HG02973 (cell line): ENCODE data around the gene GPR42.
"Not testable (repeated sequence)": the region's sequence is repeated elsewhere in the genome, so short reads cannot be mapped to it uniquely, and the experiment has no call there.

Experiments
- ATAC-seq: cut with Tn5 transposase; IDR thresholded peaks from one replicate; pipeline ENCODE4 v1.9.1; 2021; ENCODE audit warnings: moderate library complexity; ENCODE audit not compliant: unreplicated experiment

GPR42 gene

GRCh38 chr19:35346193-35347052 lies 24.4 kb upstream of the GPR42 start:
- peak; percentile 21 for ATAC-seq

GRCh38 chr19:35347171-35347929 lies 23.5 kb upstream of the GPR42 start, which contains the start of gene FFAR1:
Gene FFAR1, plus strand, starts transcription at chr19:35347902. Its CDS starts 3,650 bp downstream, at chr19:35351552.
- ATAC-seq, result peak; percentile 57

- no peak for ATAC-seq
These were observed 23.0 kb upstream of the GPR42 start for GRCh38 chr19:35347930-35348298.

DNA sequence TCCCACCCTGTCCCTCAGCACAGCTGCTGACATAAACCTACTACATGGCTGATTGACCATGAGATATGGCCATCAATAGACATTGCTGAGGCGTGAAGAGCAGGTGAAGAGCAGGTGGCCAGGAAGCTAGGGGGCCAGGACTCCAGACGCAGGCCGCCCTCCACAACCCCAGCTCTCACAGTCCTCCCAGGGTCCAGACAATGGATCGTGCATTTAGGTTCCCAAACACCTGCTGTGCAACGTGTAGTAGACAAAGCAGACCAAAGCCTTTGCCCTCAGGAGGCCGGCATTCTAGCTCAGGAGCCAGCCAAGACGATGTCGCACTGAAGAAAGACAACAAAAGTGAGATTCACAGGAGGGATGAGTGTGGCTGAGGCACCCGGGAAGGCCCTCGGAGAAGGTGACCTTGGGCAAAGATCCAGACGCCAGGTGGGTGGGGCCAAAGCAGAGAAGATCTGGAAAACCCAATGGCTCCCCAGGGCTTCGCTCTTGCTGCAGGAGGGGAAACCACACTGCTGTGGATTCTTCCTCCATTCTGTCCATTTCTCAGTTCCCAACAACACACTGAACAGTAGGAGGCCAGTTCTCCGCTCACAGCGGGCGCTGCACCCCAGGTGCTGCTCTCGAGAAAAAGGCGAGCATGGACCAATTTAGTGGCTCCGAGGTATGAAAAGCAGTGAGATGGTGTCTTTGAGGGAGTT lies 21.8 kb upstream of the GPR42 start:
- no peak for ATAC-seq

DNA sequence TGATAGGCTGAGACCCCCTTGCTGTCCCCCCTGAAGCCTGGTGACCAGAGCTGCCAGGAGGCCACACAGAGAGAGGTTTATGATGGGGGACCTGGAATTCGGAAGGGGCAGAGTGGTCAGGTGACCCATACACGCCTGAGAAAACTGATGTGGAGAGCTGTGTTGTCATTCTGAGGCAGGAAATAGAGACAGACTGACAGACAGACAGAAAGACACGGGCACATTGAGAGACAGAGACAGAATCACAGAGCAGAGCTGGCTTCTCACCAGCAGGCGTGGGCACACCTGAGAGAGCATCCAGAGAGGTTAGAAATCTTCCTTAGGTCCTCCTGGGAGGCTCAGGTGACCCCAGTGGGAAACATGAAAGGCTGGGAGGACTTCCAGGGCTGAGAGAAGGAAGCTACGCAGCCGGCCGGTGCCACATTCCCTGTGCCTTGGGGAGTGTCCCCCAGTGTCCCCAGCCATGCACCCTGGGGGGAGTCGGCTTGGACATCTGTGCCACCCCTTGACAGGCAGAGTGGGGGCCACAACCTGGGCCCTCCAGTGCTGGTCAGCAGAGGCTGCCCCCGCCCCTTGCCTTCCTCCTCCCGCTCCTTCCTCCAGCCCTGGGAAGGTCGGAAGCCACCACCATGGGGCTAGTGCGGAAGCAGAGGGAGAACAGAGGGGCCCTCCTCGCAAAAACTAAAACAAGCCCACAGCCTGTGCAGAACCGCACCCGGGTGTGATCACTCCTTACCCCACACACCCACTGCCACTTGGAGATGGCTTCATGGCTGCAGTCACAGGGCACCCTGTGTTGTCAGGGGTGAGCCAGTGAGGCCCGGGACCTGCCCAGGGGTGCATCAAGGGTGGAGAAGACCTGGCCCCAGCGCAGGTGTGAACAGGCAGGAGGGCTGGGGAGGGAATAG lies 21.0 kb upstream of the GPR42 start:
- ATAC-seq, result no peak

DNA sequence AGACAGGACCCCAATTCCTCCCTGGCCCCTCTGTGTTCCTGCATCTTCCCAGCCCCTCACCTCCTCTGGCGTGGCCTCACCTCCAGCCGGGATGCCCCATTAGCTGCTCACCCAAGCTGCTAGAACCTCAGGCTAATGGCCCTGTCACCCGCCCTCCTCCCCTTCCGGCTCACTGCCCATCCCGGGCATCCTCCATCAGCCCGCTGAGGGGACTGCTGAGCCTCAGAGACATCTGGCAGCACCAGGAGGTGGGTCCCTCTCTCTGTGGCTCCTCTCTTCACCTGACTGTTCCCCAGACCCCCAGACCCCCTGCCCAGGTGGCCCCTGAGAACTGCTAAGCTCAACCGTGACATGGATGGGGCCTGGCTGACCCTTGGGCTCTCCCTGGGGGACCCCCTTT lies 20.3 kb upstream of the GPR42 start:
- ATAC-seq, result no peak

- ATAC-seq, result no peak
These were observed 19.3 kb upstream of the GPR42 start for GRCh38 chr19:35351411-35352176.

- no peak for ATAC-seq
These were observed 18.8 kb upstream of the GPR42 start for GRCh38 chr19:35352177-35352447.

- ATAC-seq, result no peak
These were observed 18.2 kb upstream of the GPR42 start for GRCh38 chr19:35352448-35353304.

DNA sequence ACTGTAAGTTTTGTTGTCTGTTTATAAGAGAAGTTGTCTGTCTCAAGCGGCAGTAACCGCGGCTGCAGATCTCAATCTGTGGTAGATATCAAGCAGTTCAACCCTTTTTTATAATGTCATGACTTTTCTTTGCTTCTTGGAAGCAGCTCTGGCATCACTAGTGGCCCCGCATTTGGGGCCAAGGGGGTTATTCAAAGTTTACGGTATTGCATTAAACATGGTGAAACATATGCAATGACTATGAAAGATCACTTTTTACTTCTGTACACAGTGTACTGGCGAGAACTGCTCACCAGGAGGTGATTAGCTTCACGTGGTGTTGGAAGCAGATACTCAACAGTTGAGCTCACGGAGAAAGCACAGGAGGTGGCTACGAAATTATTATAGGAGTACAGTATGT lies 17.2 kb upstream of the GPR42 start:
- ATAC-seq, result no peak

GRCh38 chr19:35354898-35355297 lies 16.0 kb upstream of the GPR42 start:
- ATAC-seq, result no peak

GRCh38 chr19:35355791-35356460 lies 14.9 kb upstream of the GPR42 start:
- no peak for ATAC-seq

GRCh38 chr19:35357867-35358573 lies 12.8 kb upstream of the GPR42 start, which contains the start of gene FFAR3:
Gene FFAR3, plus strand, starts transcription at chr19:35358460. Its CDS starts 431 bp downstream, at chr19:35358891.
- ATAC-seq, result no peak

DNA sequence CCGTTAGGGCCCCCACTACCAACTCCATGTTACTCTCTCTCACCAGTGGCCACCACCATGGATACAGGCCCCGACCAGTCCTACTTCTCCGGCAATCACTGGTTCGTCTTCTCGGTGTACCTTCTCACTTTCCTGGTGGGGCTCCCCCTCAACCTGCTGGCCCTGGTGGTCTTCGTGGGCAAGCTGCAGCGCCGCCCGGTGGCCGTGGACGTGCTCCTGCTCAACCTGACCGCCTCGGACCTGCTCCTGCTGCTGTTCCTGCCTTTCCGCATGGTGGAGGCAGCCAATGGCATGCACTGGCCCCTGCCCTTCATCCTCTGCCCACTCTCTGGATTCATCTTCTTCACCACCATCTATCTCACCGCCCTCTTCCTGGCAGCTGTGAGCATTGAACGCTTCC lies 12.0 kb upstream of the GPR42 start:
- not testable (repeated sequence) for ATAC-seq

- not testable (repeated sequence) for ATAC-seq
These were observed 11.5 kb upstream of the GPR42 start for GRCh38 chr19:35359395-35359794.

GRCh38 chr19:35360081-35360480 lies 10.8 kb upstream of the GPR42 start:
- not testable (repeated sequence) for ATAC-seq

GRCh38 chr19:35360880-35361420 lies 9.9 kb upstream of the GPR42 start:
- ATAC-seq, result no peak
